ENCODE data around the gene ADGRG1.
"Not testable (repeated sequence)": the region's sequence is repeated elsewhere in the genome, so short reads cannot be mapped to it uniquely, and the experiment has no call there.

The ADGRG1 gene

DNA sequence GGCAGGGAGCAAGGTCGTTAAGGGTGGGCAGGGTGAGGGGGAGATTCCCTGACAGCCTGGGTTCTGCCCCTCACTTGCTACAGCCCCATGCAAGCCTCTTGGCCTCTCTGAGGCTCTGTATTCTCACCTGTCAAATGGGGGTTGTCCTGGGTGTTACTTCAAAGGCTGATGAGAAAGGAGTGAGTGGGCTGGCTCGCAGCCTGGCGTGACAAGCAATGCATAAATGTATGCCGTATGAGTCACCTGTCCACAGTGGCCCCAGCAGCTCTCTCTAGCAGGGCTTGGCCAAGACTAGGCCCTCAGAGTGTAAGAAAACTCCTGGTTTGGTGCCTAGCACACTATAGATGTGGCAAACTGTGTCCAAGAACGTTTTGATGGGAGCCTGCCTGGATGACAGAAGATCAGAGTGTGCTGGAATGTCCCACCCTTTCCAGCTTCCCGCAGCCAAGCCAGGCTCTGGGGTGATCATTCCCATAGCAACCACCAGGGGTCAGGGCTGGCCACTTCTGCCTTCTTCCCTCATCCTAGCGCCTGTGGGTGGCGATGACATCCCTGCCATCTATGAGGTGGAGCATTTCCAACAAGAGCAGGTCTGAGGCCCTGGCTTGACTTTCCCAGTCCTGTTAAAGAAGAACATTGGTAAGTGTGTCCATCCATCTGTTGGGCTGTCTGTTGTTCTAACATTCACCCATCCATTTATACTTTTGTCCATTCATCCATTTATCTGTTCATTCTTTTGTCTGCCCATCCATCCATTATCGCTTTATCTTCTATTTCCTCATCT, 37.2 kb upstream of the ADGRG1 start:
- peak; percentile 94 for DNase-seq (ENCODE audit: low read depth)
- TF ChIP-seq CTCF (IDR thresholded peaks at IDR 0.05; ENCODE audit: insufficient read depth, low read depth, low read length, missing control alignments) = peak; percentile 92
- H3K4me3 ChIP-seq (ENCODE audit: low read length) = no peak overlapping the region

DNA sequence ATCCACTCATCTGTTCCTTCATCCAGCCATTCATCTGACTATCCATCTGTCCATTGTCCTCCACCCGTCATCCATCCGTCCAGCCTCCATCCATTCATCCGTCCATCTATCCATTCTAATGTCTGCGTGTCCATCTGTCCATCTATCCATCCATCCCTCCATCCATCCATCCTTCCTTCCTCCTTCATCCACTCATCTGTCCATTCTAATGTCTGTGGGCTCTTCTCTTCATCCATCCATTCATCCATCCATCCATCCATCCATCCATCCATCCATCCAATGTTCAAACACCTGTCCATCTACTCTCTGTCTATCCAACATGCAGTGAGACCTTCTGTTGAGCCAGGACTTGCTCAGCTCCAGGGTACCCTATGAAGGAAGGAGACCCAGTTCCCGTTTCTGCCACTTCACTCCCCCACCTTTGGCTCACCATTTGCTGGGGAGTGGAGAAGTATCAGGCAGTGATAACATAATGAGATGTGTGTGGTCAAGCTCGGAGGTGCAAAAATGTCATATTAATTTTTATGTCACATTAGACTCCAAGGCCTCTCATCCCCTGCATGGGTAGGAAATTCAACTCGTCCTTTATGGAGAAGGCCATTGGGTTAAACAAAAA, 36.5 kb upstream of the ADGRG1 start:
- DNase-seq (ENCODE audit: low read depth) = no peak
- TF ChIP-seq CTCF (IDR thresholded peaks at IDR 0.05; ENCODE audit: insufficient read depth, low read depth, low read length, missing control alignments) = no peak
- no peak overlapping the region for H3K4me3 ChIP-seq (ENCODE audit: low read length)

GRCh38 chr16:57592591-57593003, 35.8 kb upstream of the ADGRG1 start:
- no peak for DNase-seq (ENCODE audit: low read depth)
- H3K4me3 ChIP-seq (ENCODE audit: low read length) = no peak overlapping the region
- no peak for TF ChIP-seq CTCF (IDR thresholded peaks at IDR 0.05; ENCODE audit: insufficient read depth, low read depth, low read length, missing control alignments)

- DNase-seq (ENCODE audit: low read depth) = peak; percentile 35
- TF ChIP-seq CTCF (IDR thresholded peaks at IDR 0.05; ENCODE audit: insufficient read depth, low read depth, low read length, missing control alignments) = no peak
- H3K4me3 ChIP-seq (ENCODE audit: low read length) = no peak overlapping the region
Observed at GRCh38 chr16:57593021-57593420, 35.4 kb upstream of the ADGRG1 start.

DNA sequence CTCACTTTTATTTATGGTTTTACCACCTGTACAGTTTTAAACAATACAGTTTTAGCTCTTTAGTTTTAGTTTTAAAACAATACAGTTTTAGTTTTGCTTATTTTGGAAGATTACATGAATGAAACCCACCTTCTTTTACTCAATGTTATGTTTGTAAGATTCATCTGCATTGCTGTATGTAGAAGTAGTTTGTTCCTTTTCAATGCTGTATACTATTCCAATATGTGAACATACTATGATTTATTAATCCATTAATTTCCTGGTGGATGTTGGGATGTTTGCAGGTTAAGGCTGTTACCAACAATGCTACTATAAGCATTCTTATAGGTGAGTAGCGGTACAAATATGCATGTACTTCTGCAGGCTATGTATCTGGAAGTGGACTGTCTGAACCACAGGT, 34.4 kb upstream of the ADGRG1 start:
- H3K4me3 ChIP-seq (ENCODE audit: low read length) = no peak overlapping the region
- no peak for DNase-seq (ENCODE audit: low read depth)
- TF ChIP-seq CTCF (IDR thresholded peaks at IDR 0.05; ENCODE audit: insufficient read depth, low read depth, low read length, missing control alignments) = no peak

GRCh38 chr16:57594531-57595031, 33.8 kb upstream of the ADGRG1 start:
- TF ChIP-seq CTCF (IDR thresholded peaks at IDR 0.05; ENCODE audit: insufficient read depth, low read depth, low read length, missing control alignments) = no peak
- no peak for DNase-seq (ENCODE audit: low read depth)
- no peak overlapping the region for H3K4me3 ChIP-seq (ENCODE audit: low read length)

DNA sequence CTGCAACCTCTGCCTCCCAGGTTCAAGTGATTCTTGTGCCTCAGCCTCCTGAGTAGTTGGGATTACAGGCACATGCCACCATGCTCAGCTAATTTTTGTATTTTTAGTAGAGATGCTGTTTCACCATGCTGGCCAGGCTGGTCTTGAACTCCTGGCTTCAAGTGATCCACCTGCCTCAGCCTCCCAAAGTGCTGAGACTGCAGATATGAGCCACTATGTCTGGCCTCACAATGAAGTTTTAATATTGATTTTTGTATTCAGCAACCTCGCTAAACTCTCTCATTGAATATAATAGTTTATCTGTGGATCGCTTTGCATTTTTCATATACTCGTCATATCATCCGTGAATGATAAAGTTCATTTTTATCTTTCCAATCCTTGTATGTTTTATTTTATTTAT, 32.2 kb upstream of the ADGRG1 start:
- not testable (repeated sequence) for DNase-seq (ENCODE audit: low read depth); H3K4me3 ChIP-seq (ENCODE audit: low read length)

Data from epithelial cell of esophagus (primary cell).